NCI-H2227 treated with DMSO at 0.1 percent for 48 hours (cell line): ENCODE results near the gene EXOC3.
"Not testable (repeated sequence)": the region's sequence is repeated elsewhere in the genome, so short reads cannot be mapped to it uniquely, and the experiment has no call there.

ENCODE experiments used
- DNase-seq: peaks from one replicate; lab custom pipeline; 2025; lab: John Stamatoyannopoulos, UW

EXOC3 gene

GRCh38 chr5:407051-407450 lies 35.9 kb upstream of the EXOC3 start:
- no peak for DNase-seq

GRCh38 chr5:407801-408268 lies 35.1 kb upstream of the EXOC3 start:
- no peak for DNase-seq

- DNase-seq, result no peak
These were observed 32.0 kb upstream of the EXOC3 start for GRCh38 chr5:410911-411517.

- DNase-seq, result peak; percentile 37
These were observed 31.2 kb upstream of the EXOC3 start for GRCh38 chr5:411728-412127.

GRCh38 chr5:414991-415927 lies 27.7 kb upstream of the EXOC3 start:
- not testable (repeated sequence) for DNase-seq

GRCh38 chr5:415928-416635 lies 26.9 kb upstream of the EXOC3 start:
- no peak for DNase-seq

- no peak for DNase-seq
These were observed 26.4 kb upstream of the EXOC3 start for GRCh38 chr5:416636-416960.

GRCh38 chr5:417301-418161 lies 25.4 kb upstream of the EXOC3 start:
- no peak for DNase-seq

- no peak for DNase-seq
These were observed 24.5 kb upstream of the EXOC3 start for GRCh38 chr5:418162-419121.

- no peak for DNase-seq
These were observed 23.0 kb upstream of the EXOC3 start for GRCh38 chr5:419970-420369.

- DNase-seq, result no peak
These were observed 22.2 kb upstream of the EXOC3 start for GRCh38 chr5:420632-421286.

- no peak for DNase-seq
These were observed 21.6 kb upstream of the EXOC3 start for GRCh38 chr5:421287-421880.

GRCh38 chr5:421901-422300 lies 21.1 kb upstream of the EXOC3 start:
- no peak for DNase-seq

- DNase-seq, result no peak
These were observed 20.4 kb upstream of the EXOC3 start for GRCh38 chr5:422323-423232.

GRCh38 chr5:423233-423565 lies 19.8 kb upstream of the EXOC3 start:
- no peak for DNase-seq

GRCh38 chr5:423626-424261 lies 19.2 kb upstream of the EXOC3 start:
- DNase-seq, result no peak

- DNase-seq, result no peak
These were observed 18.5 kb upstream of the EXOC3 start for GRCh38 chr5:424301-425110.
